ENCODE measurements around the gene SIK1. TPM values are rescaled to one million over a fixed set of nuclear protein-coding genes. Genes with fewer than 3 reads are reported as not detected.
"Not testable (repeated sequence)": the region's sequence is repeated elsewhere in the genome, so short reads cannot be mapped to it uniquely, and the experiment has no call there.

Gene SIK1
- total RNA-seq, 1 experiment from 2014 or later = 32.3 TPM

DNA sequence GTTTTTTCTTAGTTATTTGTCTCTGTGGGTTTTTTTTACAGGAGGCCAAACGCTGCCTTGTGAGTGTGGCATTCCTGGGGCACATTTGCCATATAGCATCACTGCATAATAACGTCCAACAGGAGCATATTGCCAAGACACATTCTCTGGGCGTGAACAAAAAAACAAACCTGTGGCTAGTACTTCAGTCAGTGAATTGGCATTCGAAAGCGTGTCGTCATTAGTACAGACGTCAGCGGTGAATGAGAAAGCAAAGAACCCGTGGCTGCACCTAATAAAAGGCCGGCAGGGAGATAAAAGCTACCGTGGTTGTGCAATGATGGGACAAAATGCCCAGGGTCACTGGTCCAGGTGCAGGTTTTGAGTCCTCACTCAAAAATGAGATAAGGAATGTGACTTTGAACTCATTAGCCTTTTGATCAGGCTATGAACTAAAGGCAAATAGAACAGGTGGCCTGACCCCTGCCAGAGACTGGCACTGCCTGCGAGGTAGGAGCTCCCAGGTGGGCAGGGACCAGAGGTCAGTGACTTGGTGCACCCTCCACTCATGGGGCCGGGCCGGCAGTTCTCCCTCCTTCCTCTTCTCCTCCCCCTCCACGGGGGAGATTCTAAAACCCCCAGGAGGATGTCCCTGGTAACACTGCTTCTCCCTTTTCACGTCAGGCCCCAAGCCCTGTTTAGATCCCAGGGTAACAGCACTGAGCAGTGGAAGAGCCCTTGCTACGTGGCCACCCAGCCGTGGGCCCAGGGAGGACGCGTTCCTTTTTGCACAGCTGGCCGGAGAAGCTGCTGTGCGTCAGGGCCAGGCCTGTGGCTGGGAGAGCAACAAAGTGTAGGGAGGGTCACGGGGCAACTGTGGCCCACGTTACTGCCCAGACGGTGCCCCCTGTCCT lies 14.2 kb upstream of the SIK1 start:
- POLR2A ChIA-PET = not testable (repeated sequence)

DNA sequence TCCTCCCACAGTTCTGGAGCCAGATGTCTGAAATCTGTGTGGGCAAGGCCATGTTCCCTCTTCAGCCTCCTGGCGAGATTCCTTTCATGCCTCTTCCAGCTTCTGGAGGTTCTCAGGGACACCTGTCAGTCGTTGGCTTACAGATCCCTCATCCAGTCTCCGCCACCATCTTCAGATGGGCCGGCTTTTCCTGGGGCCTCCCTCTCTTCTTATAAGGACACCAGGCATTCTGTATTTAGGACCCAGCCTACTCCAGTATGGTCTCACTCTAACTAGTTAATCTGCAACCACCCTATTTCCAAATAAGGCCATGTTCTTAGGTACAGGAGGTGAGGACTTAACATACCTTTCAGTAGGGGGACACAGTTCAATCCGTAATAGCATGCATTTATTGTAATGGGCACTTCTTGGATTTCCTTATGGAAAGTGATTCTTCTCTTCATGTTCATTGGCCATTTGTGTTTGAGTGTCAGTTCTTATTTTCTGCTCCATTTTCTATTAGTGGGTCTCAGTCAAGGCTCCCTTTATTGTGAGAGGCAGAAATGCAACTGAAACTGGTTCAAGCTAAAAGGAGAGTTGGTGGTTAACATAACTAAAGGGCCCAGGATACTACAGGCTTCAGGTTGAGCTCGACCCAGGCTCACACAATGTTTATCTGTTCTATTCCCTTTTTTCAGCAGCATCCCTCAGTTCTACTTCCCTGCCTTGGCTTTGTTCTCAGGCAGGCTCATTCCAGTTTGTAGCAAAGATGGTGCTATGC lies 12.6 kb upstream of the SIK1 start:
- H3K9me3 ChIP-seq (ENCODE audit: control insufficient read depth, insufficient read depth, low read depth, low read length); H3K4me1 ChIP-seq (ENCODE audit: control insufficient read depth, insufficient read depth, low read length); BruUV-seq (replicated peaks); ATAC-seq; H3K4me3 ChIP-seq (ENCODE audit: low read depth in 2 of 2, low read length in 2 of 2); H3K36me3 ChIP-seq (ENCODE audit: control insufficient read depth, insufficient read depth, low read length); in situ Hi-C loops (cut with HindIII; ENCODE audit: low pct_unique_long_range_greater_than_20kb, low sequenced_read_pairs); intact Hi-C loops (cut with micrococcal nuclease; ENCODE audit: unreplicated experiment); POLR2A ChIA-PET; H3K27ac ChIP-seq (ENCODE audit: low read length); H3K27me3 ChIP-seq (ENCODE audit: control insufficient read depth, insufficient read depth, low read length); DNase-seq (ENCODE audit: low read depth, low spot score); CTCF ChIA-PET: not testable (repeated sequence)

More for the DNA sequence above, 14.2 kb upstream of the SIK1 start:
- H3K4me1 ChIP-seq (ENCODE audit: control insufficient read depth, insufficient read depth, low read length); BruUV-seq (replicated peaks); intact Hi-C loops (cut with micrococcal nuclease; ENCODE audit: unreplicated experiment); ATAC-seq; CTCF ChIA-PET; H3K27ac ChIP-seq (ENCODE audit: low read length); H3K36me3 ChIP-seq (ENCODE audit: control insufficient read depth, insufficient read depth, low read length); H3K9me3 ChIP-seq (ENCODE audit: control insufficient read depth, insufficient read depth, low read depth, low read length); H3K4me3 ChIP-seq (ENCODE audit: low read depth in 2 of 2, low read length in 2 of 2); H3K27me3 ChIP-seq (ENCODE audit: control insufficient read depth, insufficient read depth, low read length); in situ Hi-C loops (cut with HindIII; ENCODE audit: low pct_unique_long_range_greater_than_20kb, low sequenced_read_pairs); DNase-seq (ENCODE audit: low read depth, low spot score): not testable (repeated sequence)

DNA sequence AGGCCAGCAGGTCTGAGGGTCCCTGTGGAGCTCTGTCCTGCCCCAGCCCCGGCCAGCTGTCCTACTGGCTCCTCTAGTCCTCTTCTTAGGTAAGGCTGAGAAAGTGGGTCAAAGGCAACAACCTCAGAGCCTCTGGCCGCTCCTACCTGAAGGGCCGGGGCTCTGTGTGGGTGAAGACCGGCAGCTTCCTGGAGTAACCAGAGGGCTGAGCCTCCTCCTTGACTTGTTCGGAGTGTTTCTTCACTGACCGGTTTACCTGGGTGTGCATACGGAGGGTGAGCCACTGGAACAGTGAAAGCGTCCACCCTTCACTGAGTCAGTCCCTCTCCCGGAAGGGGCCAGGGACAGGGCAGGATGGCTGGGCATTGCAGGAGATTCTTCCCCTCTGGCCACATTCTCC lies 9.3 kb upstream of the SIK1 start:
- H3K4me3 ChIP-seq (ENCODE audit: low read depth in 2 of 2, low read length in 2 of 2); H3K27ac ChIP-seq (ENCODE audit: low read length); intact Hi-C loops (cut with micrococcal nuclease; ENCODE audit: unreplicated experiment); H3K27me3 ChIP-seq (ENCODE audit: control insufficient read depth, insufficient read depth, low read length); POLR2A ChIA-PET; CTCF ChIA-PET; H3K36me3 ChIP-seq (ENCODE audit: control insufficient read depth, insufficient read depth, low read length); ATAC-seq; H3K4me1 ChIP-seq (ENCODE audit: control insufficient read depth, insufficient read depth, low read length); in situ Hi-C loops (cut with HindIII; ENCODE audit: low pct_unique_long_range_greater_than_20kb, low sequenced_read_pairs); BruUV-seq (replicated peaks); H3K9me3 ChIP-seq (ENCODE audit: control insufficient read depth, insufficient read depth, low read depth, low read length); DNase-seq (ENCODE audit: low read depth, low spot score): not testable (repeated sequence)

DNA sequence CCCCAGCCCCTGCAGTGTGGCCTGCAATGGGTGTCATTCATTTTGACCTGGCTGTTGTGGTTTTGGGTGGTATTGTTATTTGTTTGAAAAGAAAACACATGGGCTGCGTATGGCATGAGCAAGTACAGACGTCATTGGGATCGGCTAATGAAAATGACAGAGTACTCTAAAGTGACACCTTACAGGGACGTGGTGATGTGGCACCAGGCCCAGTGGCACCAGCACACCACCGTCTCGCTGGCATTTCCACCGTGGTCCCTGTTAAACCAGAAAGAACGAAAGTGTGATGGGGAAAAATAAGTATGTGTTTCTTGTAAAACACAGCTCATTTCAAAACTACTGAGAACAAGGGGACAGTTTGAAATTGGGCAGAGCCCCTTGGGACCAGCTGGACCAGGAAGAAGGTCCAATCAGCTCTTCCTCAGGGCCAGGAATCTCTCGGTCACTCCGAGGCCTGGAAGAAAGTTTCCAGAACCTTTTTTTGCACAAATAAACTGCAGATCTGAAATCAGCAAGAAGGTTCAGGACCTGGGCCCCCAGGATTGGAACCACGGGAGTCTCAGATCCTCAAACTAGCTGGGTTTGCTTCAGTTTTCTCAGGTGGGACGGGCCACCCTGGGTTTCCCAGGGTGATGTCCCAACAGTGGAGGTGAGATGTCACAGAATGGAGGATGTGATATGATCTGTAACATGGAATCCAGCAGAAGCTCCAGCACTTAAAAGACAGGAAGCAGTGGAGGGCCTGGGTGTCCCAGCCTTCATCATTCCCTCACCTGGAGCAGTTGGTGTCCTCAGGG lies 6.6 kb upstream of the SIK1 start:
- BruUV-seq (replicated peaks); in situ Hi-C loops (cut with HindIII; ENCODE audit: low pct_unique_long_range_greater_than_20kb, low sequenced_read_pairs): not testable (repeated sequence)

DNA sequence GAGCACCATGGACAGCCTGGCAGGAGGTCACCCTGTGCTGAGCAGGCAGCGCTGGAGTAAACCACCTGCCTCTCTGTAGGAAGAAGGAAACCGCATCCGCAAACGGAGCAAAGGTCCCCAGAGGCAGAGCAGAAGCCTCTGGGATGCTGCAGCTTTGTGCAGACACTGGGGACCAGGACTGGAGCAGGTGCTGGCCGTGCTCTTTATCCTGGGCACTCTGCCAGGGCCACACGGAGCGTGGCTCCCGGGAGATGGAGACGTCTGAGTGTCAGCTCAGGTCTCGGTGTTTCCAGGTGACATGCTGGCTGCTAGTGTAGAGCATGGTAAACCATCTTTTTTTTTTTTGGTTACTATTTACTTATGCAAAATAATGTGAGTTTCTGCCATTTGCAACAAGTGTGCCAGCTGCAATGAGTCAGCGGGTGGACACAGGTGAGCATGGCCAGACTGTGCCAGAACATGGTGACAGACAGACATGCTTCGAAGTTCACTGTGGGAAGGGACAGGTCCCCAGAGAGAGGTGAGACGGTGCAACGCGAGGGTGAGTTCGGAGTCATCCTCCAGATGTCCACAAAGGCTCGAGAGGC lies 4.0 kb upstream of the SIK1 start:
- BruUV-seq (replicated peaks); DNase-seq (ENCODE audit: low read depth, low spot score); CTCF ChIA-PET; H3K27me3 ChIP-seq (ENCODE audit: control insufficient read depth, insufficient read depth, low read length); POLR2A ChIA-PET; intact Hi-C loops (cut with micrococcal nuclease; ENCODE audit: unreplicated experiment); H3K4me1 ChIP-seq (ENCODE audit: control insufficient read depth, insufficient read depth, low read length); H3K27ac ChIP-seq (ENCODE audit: low read length); in situ Hi-C loops (cut with HindIII; ENCODE audit: low pct_unique_long_range_greater_than_20kb, low sequenced_read_pairs); ATAC-seq; H3K9me3 ChIP-seq (ENCODE audit: control insufficient read depth, insufficient read depth, low read depth, low read length); H3K4me3 ChIP-seq (ENCODE audit: low read depth in 2 of 2, low read length in 2 of 2); H3K36me3 ChIP-seq (ENCODE audit: control insufficient read depth, insufficient read depth, low read length): not testable (repeated sequence)

More for the DNA sequence above, 6.6 kb upstream of the SIK1 start:
- H3K27me3 ChIP-seq (ENCODE audit: control insufficient read depth, insufficient read depth, low read length); H3K4me1 ChIP-seq (ENCODE audit: control insufficient read depth, insufficient read depth, low read length); intact Hi-C loops (cut with micrococcal nuclease; ENCODE audit: unreplicated experiment); H3K27ac ChIP-seq (ENCODE audit: low read length); ATAC-seq; CTCF ChIA-PET; H3K36me3 ChIP-seq (ENCODE audit: control insufficient read depth, insufficient read depth, low read length); POLR2A ChIA-PET; H3K9me3 ChIP-seq (ENCODE audit: control insufficient read depth, insufficient read depth, low read depth, low read length); H3K4me3 ChIP-seq (ENCODE audit: low read depth in 2 of 2, low read length in 2 of 2); DNase-seq (ENCODE audit: low read depth, low spot score): not testable (repeated sequence)

DNA sequence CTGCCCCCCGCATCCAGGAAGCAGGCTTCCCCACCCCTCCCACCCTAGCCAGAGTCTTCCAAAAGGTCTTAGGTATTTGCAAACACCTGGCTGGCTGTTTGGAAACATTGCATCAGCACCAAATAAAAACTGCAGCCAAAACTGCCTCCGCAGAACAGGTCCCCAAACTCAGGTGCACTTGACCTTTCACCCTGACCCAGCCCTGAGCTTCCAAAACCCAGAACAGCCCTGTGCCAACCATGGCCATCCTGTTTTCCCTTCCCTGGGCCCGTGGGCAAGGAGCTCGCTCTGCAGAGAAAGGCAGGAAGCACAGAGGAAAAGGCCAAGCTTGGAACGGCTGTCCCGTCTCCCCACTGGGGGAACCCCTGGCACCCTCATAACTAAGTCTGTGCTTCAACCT lies 2.0 kb upstream of the SIK1 start:
- BruUV-seq (replicated peaks); CTCF ChIA-PET; DNase-seq (ENCODE audit: low read depth, low spot score); H3K27ac ChIP-seq (ENCODE audit: low read length); POLR2A ChIA-PET; H3K27me3 ChIP-seq (ENCODE audit: control insufficient read depth, insufficient read depth, low read length); H3K4me1 ChIP-seq (ENCODE audit: control insufficient read depth, insufficient read depth, low read length); H3K36me3 ChIP-seq (ENCODE audit: control insufficient read depth, insufficient read depth, low read length); intact Hi-C loops (cut with micrococcal nuclease; ENCODE audit: unreplicated experiment); in situ Hi-C loops (cut with HindIII; ENCODE audit: low pct_unique_long_range_greater_than_20kb, low sequenced_read_pairs); H3K4me3 ChIP-seq (ENCODE audit: low read depth in 2 of 2, low read length in 2 of 2); H3K9me3 ChIP-seq (ENCODE audit: control insufficient read depth, insufficient read depth, low read depth, low read length); ATAC-seq: not testable (repeated sequence)

DNA sequence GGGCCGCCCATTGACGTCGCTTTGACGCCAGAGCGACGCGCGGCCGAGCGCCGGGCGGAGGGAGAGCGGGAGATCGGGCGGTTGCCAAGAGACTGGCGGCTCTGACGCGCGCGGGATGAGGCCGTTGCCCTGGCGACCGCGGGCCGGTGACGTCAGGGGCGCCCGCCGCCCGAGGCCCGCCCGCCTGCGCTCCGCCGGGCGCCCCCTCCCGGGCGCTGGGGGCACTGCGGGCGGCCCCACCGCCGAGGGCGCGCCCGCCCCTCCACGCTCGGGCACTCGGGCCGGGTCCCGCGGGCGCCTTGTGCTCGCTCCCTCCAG lies 270 bp upstream of the SIK1 start:
- intact Hi-C loops (cut with micrococcal nuclease; ENCODE audit: unreplicated experiment); H3K36me3 ChIP-seq (ENCODE audit: control insufficient read depth, insufficient read depth, low read length); POLR2A ChIA-PET; BruUV-seq (replicated peaks); CTCF ChIA-PET; H3K9me3 ChIP-seq (ENCODE audit: control insufficient read depth, insufficient read depth, low read depth, low read length); in situ Hi-C loops (cut with HindIII; ENCODE audit: low pct_unique_long_range_greater_than_20kb, low sequenced_read_pairs); H3K27me3 ChIP-seq (ENCODE audit: control insufficient read depth, insufficient read depth, low read length); DNase-seq (ENCODE audit: low read depth, low spot score); H3K4me1 ChIP-seq (ENCODE audit: control insufficient read depth, insufficient read depth, low read length); H3K4me3 ChIP-seq (ENCODE audit: low read depth in 2 of 2, low read length in 2 of 2); H3K27ac ChIP-seq (ENCODE audit: low read length): not testable (repeated sequence)
- peak; percentile 96 for ATAC-seq
